Spleen (tissue), 7 donors: ENCODE measurements around the gene THAP7.

Experiments
- CTCF ChIP-seq, 11 experiments: fragments of 200-600 bp in 7 of 11; fragments of 450-650 bp in 4 of 11; sonication (generic) in 4 of 11; IDR thresholded peaks in 8 of 11; conservative IDR thresholded peaks in 3 of 11; 1 replicate in 7 of 11; 2 replicates in 4 of 11; pipeline versions ENCODE4 v1.4.0 to v1.8.0; 2016 to 2021; ENCODE audit warnings: antibody characterized with exemption in 11 of 11, inconsistent platforms in 4 of 11, mild to moderate bottlenecking in 1 of 11
- POLR2A ChIP-seq, 3 donors: fragments of 450-650 bp; IDR thresholded peaks; one replicate each; pipeline ENCODE4 v1.5.1; 2017; ENCODE audit warnings: antibody characterized with exemption in 3 of 3, mild to moderate bottlenecking in 1 of 3
- POLR2AphosphoS5 ChIP-seq, 3 donors: sonication (generic); formaldehyde crosslinking; IDR thresholded peaks; one replicate each; pipeline ENCODE4 v1.5.1; 2017; ENCODE audit warnings: antibody characterized with exemption in 3 of 3
- donor health status: DM: no; HTN: no; CAD: no; lungs with moderate emphysema.
- donor health status: DM: no; HTN: no; CAD: no.
- donor health status: DM: no; HTN: no; CAD: no.

- TF ChIP-seq POLR2A (IDR thresholded peaks at IDR 0.05) (no peak), CTCF (IDR thresholded peaks at IDR 0.05 in 8 of 11, conservative IDR thresholded peaks at IDR 0.05 in 3 of 11) (no peak), POLR2AphosphoS5 (IDR thresholded peaks at IDR 0.05) (no peak)
These were observed 824 bp downstream of the THAP7 start for GRCh38 chr22:21000987-21001600.
